Skin epidermis (tissue), 12 donors: Measurements from ENCODE around the gene BLTP2.
"Not testable (repeated sequence)": the region's sequence is repeated elsewhere in the genome, so short reads cannot be mapped to it uniquely, and the experiment has no call there.

Source experiments
- H3K27ac ChIP-seq, 21 experiments: fragments of 200-600 bp; sonication (generic) in 11 of 21; one replicate each; pipeline ENCODE4 v1.5.0; 2020; ENCODE audit warnings: mild to moderate bottlenecking in 3 of 21, inconsistent platforms in 2 of 21, moderate library complexity in 2 of 21
- H3K4me3 ChIP-seq, 7 experiments: fragments of 200-600 bp; sonication (generic) in 2 of 7; one replicate each; pipeline ENCODE4 v1.5.0; 2020; ENCODE audit warnings: inconsistent platforms in 2 of 7, mild to moderate bottlenecking in 2 of 7, moderate library complexity in 1 of 7

Gene BLTP2

GRCh38 chr17:28644787-28645575 lies at the start of gene BLTP2:
Gene BLTP2, minus strand, starts transcription at chr17:28645158. Its CDS starts 102 bp downstream, at chr17:28645056.
- H3K4me3 ChIP-seq: peak within 1 kb of the TSS; percentile 55 to 99 (median 95)
- H3K27ac ChIP-seq: peak within 1 kb of the TSS; percentile 73 to 99 (median 97)

- H3K27ac ChIP-seq: no peak overlapping the region
- no peak overlapping the region for H3K4me3 ChIP-seq
Measured at GRCh38 chr17:28693869-28694268, 48.9 kb upstream of the BLTP2 start.

- Histone ChIP-seq H3K27ac (no peak overlapping the region), H3K4me3 (no peak overlapping the region)
Measured at GRCh38 chr17:28689011-28689410, 44.1 kb upstream of the BLTP2 start.

- H3K27ac ChIP-seq: no peak overlapping the region
Measured at GRCh38 chr17:28688481-28688880, 43.5 kb upstream of the BLTP2 start.

GRCh38 chr17:28686296-28686695 lies 41.3 kb upstream of the BLTP2 start:
- Histone ChIP-seq H3K27ac (no peak overlapping the region), H3K4me3 (no peak overlapping the region)

More at GRCh38 chr17:28688481-28688880, 43.5 kb upstream of the BLTP2 start:
- no peak overlapping the region for H3K4me3 ChIP-seq

- Histone ChIP-seq H3K4me3 (no peak overlapping the region), H3K27ac (no peak overlapping the region)
Measured at GRCh38 chr17:28685366-28685765, 40.4 kb upstream of the BLTP2 start.

- Histone ChIP-seq H3K27ac (no peak overlapping the region), H3K4me3 (no peak overlapping the region)
Measured at GRCh38 chr17:28684963-28685362, 40.0 kb upstream of the BLTP2 start.

- Histone ChIP-seq H3K27ac (no peak overlapping the region), H3K4me3 (no peak overlapping the region)
Measured at GRCh38 chr17:28682655-28683054, 37.7 kb upstream of the BLTP2 start.

- H3K27ac ChIP-seq: no peak overlapping the region
Measured at GRCh38 chr17:28675980-28676379, 31.0 kb upstream of the BLTP2 start.

GRCh38 chr17:28675490-28675889 lies 30.5 kb upstream of the BLTP2 start:
- Histone ChIP-seq H3K27ac (no peak overlapping the region), H3K4me3 (no peak overlapping the region)

More at GRCh38 chr17:28675980-28676379, 31.0 kb upstream of the BLTP2 start:
- H3K4me3 ChIP-seq: no peak overlapping the region

- no peak overlapping the region for H3K4me3 ChIP-seq
- no peak overlapping the region for H3K27ac ChIP-seq
Measured at GRCh38 chr17:28669918-28670317, 25.0 kb upstream of the BLTP2 start.

GRCh38 chr17:28667870-28668269 lies 22.9 kb upstream of the BLTP2 start:
- no peak overlapping the region for H3K27ac ChIP-seq
- H3K4me3 ChIP-seq: no peak overlapping the region

- Histone ChIP-seq H3K27ac (no peak overlapping the region), H3K4me3 (no peak overlapping the region)
Measured at GRCh38 chr17:28665994-28666393, 21.0 kb upstream of the BLTP2 start.

- no peak overlapping the region for H3K4me3 ChIP-seq
Measured at GRCh38 chr17:28663723-28664122, 18.8 kb upstream of the BLTP2 start.

GRCh38 chr17:28662527-28662829 lies 17.5 kb upstream of the BLTP2 start:
- H3K4me3 ChIP-seq: peak overlapping the region; percentile 59 to 90 (median 75)
- peak overlapping the region; percentile 87 to 99 (median 96) for H3K27ac ChIP-seq

More at GRCh38 chr17:28663723-28664122, 18.8 kb upstream of the BLTP2 start:
- H3K27ac ChIP-seq: no peak overlapping the region

GRCh38 chr17:28661635-28662526 lies 16.9 kb upstream of the BLTP2 start, which contains the start of the genes SDF2 and SUPT6H:
Gene SDF2, minus strand, starts transcription at chr17:28661906. Its CDS starts 30 bp downstream, at chr17:28661876.
Gene SUPT6H, plus strand, starts transcription at chr17:28662205. Its CDS starts 11,197 bp downstream, at chr17:28673402.
- Histone ChIP-seq H3K4me3 (peak within 1 kb of the TSS; percentile 59 to 90 (median 75)), H3K27ac (peak within 1 kb of the TSS; percentile 87 to 99 (median 96))

GRCh38 chr17:28659497-28659881 lies 14.5 kb upstream of the BLTP2 start:
- H3K27ac ChIP-seq, H3K4me3 ChIP-seq: not testable (repeated sequence)

- not testable (repeated sequence) for H3K4me3 ChIP-seq, H3K27ac ChIP-seq
Measured at GRCh38 chr17:28658766-28659496, 14.0 kb upstream of the BLTP2 start.

- not testable (repeated sequence) for H3K27ac ChIP-seq
Measured at GRCh38 chr17:28658342-28658741, 13.4 kb upstream of the BLTP2 start.

GRCh38 chr17:28657756-28658155 lies 12.8 kb upstream of the BLTP2 start:
- H3K27ac ChIP-seq: no peak overlapping the region
- H3K4me3 ChIP-seq: no peak overlapping the region

More at GRCh38 chr17:28658342-28658741, 13.4 kb upstream of the BLTP2 start:
- not testable (repeated sequence) for H3K4me3 ChIP-seq
